Natural killer cell treated with Interleukin-12 subunit alpha and Interleukin-12 subunit beta and Interleukin-15 and Interleukin-18, amount 100 ng/mL, for 72 hours (primary cell): ENCODE measurements around the gene KCNB1. TPM values are rescaled to one million over a fixed set of nuclear protein-coding genes. Genes with fewer than 3 reads are reported as not detected.

Experiments
- ATAC-seq, 2 donors: fragments of 150-1000 bp; cut with Tn5 transposase in 1 of 2; sonication (Bioruptor Pico), chemical (Tn5 transposase) in 1 of 2; 2 replicates each; pipeline ENCODE4 v1.10.0; 2021
- DNase-seq: peaks from one replicate; pipeline ENCODE4 v3.0.0; 2022; ENCODE audit warnings: low spot score
- H3K27ac Mint-ChIP-seq, 2 donors: 1 replicate in 1 of 2; 2 replicates in 1 of 2; pipeline ENCODE4 v1.8.0; 2022; ENCODE audit warnings: mixed read lengths in 2 of 2, mild to moderate bottlenecking in 1 of 2, moderate library complexity in 1 of 2
- H3K27me3 Mint-ChIP-seq, 2 donors: 1 replicate in 1 of 2; 2 replicates in 1 of 2; pipeline ENCODE4 v1.8.0; 2022; ENCODE audit warnings: mixed read lengths in 2 of 2
- H3K36me3 Mint-ChIP-seq: one replicate; pipeline ENCODE4 v1.8.0; 2022; ENCODE audit warnings: mixed read lengths
- H3K4me1 Mint-ChIP-seq, 2 donors: 1 replicate in 1 of 2; 2 replicates in 1 of 2; pipeline ENCODE4 v1.8.0; 2022; ENCODE audit warnings: low read depth in 2 of 2, mixed read lengths in 2 of 2, mild to moderate bottlenecking in 1 of 2
- H3K4me3 Mint-ChIP-seq: one replicate; pipeline ENCODE4 v1.8.0; 2022; ENCODE audit warnings: mixed read lengths
- H3K9me3 Mint-ChIP-seq: 2 replicates; pipeline ENCODE4 v1.8.0; 2022; ENCODE audit warnings: mixed read lengths
- total RNA-seq, 2 donors: library from RNA; stranded (reverse); gene quantifications; one replicate each; pipeline ENCODE4 v1.2.3, GENCODE V29; 2022

KCNB1 gene
- total RNA-seq = not detected

GRCh38 chr20:49482621-49483017, at the start of gene KCNB1:
KCNB1 (minus strand) TSS chr20:49482668; CDS start chr20:49482480, 188 bp downstream.
- no peaks in the 10 kb centered on the region for H3K9me3 Mint-ChIP-seq
- no peaks in the 10 kb centered on the region for H3K36me3 Mint-ChIP-seq
- peaks cover 6 to 7% of the 10 kb centered on the region in 2 donors for H3K4me1 Mint-ChIP-seq
- no peak for DNase-seq
- no peak within 1 kb of the TSS for H3K4me3 Mint-ChIP-seq
- peaks cover 49 to 66% of the 10 kb centered on the region in 2 donors for H3K27me3 Mint-ChIP-seq
- no peak within 1 kb of the TSS for H3K27ac Mint-ChIP-seq
- peak; percentile 39 to 68 for ATAC-seq

DNA sequence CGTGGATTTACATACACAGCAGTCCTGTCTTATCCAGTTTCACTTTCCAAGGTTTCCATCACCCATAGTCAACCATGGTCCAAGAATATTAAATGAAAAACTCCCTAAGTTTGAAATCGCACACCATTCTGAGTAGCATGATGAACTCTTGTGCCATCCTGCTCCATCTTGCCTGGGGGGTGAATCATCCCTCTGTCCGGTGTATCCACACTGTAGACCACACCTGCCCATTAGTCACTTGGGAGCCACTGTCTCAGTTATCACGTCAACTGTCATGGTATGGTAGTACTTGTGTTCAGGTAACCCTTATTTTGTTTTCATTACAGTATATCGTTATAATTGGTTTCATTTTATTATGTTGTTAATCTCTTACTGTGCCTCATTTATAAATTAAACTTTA, 47.0 kb upstream of the KCNB1 start:
- peaks cover 7 to 15% of the 10 kb centered on the region in 2 donors for H3K27me3 Mint-ChIP-seq
- peaks cover 3 to 6% of the 10 kb centered on the region in 2 donors for H3K4me1 Mint-ChIP-seq
- DNase-seq (no peak), ATAC-seq (no peak)
- H3K36me3 Mint-ChIP-seq = no peaks in the 10 kb centered on the region
- H3K27ac Mint-ChIP-seq = no peak overlapping the region
- H3K9me3 Mint-ChIP-seq = no peaks in the 10 kb centered on the region
- H3K4me3 Mint-ChIP-seq = no peak overlapping the region

GRCh38 chr20:49526568-49526967, 44.1 kb upstream of the KCNB1 start:
- no peak for ATAC-seq
- Mint-ChIP-seq H3K27me3 (peaks cover 26 to 28% of the 10 kb centered on the region in 2 donors), H3K27ac (no peak overlapping the region)

GRCh38 chr20:49526056-49526455, 43.6 kb upstream of the KCNB1 start:
- DNase-seq (no peak), ATAC-seq (no peak)
- Mint-ChIP-seq H3K4me1 (no peaks in the 10 kb centered on the region), H3K4me3 (no peak overlapping the region), H3K27ac (no peak overlapping the region), H3K36me3 (peaks cover 5% of the 10 kb centered on the region), H3K27me3 (peaks cover 28 to 31% of the 10 kb centered on the region in 2 donors), H3K9me3 (no peaks in the 10 kb centered on the region)

More at GRCh38 chr20:49526568-49526967, 44.1 kb upstream of the KCNB1 start:
- peaks cover 5% of the 10 kb centered on the region for H3K36me3 Mint-ChIP-seq
- no peaks in the 10 kb centered on the region for H3K9me3 Mint-ChIP-seq
- H3K4me1 Mint-ChIP-seq = no peaks in the 10 kb centered on the region
- H3K4me3 Mint-ChIP-seq = no peak overlapping the region
- DNase-seq = no peak

DNA sequence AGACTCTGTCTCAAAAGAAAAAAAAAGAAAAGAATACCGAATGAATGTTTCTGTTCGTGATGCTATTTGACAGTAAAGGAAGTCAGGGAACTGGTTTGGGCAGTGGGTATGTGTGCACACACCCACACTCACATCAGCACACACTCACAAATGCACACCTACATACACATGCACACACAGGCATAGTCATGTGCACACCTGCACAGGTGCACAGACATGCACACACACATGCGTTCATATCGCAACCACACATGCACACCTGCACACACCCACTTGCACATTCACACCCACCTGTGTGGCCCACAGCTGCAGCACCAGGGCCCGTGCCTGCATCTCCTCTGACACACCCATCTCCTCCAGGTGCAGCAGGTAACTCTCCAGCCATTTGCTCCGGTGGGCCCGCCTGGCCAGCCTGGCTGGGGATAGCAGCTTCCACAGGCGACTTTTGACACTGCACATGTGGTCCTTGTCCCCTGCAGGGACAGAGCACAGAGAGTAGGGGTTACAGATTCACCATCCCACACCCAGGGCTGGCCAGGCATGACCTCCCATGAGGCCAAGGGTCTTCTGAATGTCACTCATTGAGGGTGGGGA, 41.4 kb upstream of the KCNB1 start:
- no peak for DNase-seq
- Mint-ChIP-seq H3K4me3 (no peak overlapping the region), H3K9me3 (no peaks in the 10 kb centered on the region), H3K36me3 (peaks cover 5% of the 10 kb centered on the region), H3K27me3 (peaks cover 32 to 44% of the 10 kb centered on the region in 2 donors), H3K4me1 (peaks cover 12 to 16% of the 10 kb centered on the region in 2 donors), H3K27ac (no peak overlapping the region)
- no peak for ATAC-seq

GRCh38 chr20:49521356-49521755, 38.9 kb upstream of the KCNB1 start:
- Mint-ChIP-seq H3K36me3 (peaks cover 5% of the 10 kb centered on the region), H3K9me3 (no peaks in the 10 kb centered on the region), H3K27ac (no peak overlapping the region), H3K4me3 (no peak overlapping the region), H3K27me3 (peaks cover 33 to 37% of the 10 kb centered on the region in 2 donors), H3K4me1 (peaks cover 23 to 30% of the 10 kb centered on the region in 2 donors)
- no peak for ATAC-seq
- DNase-seq = no peak

DNA sequence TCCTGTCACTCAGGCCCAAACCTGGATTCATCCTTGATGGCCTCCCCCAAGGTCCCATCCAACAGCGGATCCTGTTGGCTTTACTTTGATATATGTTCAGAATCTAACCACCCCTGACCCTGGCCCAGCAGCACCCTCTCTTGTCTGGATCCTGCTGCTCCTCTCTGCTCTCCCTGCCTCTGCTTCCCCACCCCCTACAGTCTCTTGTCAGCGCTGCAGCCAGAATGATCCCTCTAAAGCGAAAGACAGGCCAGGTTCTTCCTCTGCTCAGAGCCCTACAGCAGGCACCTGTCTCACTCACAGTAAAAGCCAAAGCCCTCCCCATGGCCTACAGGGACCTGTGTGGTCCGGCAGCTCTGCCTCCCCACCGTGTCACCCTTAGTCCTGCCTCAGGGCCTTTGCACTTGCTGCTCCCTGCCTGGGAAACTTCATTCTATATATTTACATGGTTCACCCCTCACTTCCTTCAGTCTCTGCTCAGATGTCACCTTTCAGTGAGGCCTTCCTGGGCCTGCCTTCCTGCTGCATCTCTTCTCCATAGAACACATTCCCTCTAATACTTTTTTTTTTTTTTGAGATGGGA, 37.4 kb upstream of the KCNB1 start:
- Mint-ChIP-seq H3K4me1 (peaks cover 23 to 30% of the 10 kb centered on the region in 2 donors), H3K27ac (peak overlapping the region in 1 of 2 donors; percentile 53), H3K36me3 (peaks cover 5% of the 10 kb centered on the region), H3K4me3 (no peak overlapping the region), H3K27me3 (peaks cover 32 to 45% of the 10 kb centered on the region in 2 donors), H3K9me3 (no peaks in the 10 kb centered on the region)
- no peak for DNase-seq
- ATAC-seq = no peak

GRCh38 chr20:49519212-49519712, 36.8 kb upstream of the KCNB1 start:
- Mint-ChIP-seq H3K27me3 (peaks cover 33 to 51% of the 10 kb centered on the region in 2 donors), H3K4me1 (peaks cover 23 to 30% of the 10 kb centered on the region in 2 donors), H3K27ac (no peak overlapping the region), H3K9me3 (no peaks in the 10 kb centered on the region), H3K36me3 (peaks cover 5% of the 10 kb centered on the region), H3K4me3 (no peak overlapping the region)
- DNase-seq = no peak
- ATAC-seq = peak in 1 of 2 donors; percentile 29

DNA sequence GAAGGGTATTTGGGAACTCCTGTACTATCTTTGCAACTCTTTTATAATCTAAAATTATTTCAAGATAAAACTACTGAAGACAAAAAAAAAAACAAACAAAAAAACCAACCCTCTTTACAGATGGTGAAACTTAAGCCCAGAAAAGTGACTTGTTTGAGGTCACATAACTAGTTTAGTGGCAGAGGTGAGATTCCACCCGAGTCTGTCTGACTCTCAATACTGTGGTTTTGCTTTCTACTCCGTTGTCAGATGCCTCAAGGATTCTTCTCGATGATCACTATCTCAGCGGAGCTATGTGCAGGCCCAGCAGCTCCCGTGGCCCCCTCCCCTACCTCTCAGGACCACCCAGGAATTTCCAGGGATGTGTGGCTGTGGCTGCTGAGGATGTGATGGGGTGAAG, 36.1 kb upstream of the KCNB1 start:
- Mint-ChIP-seq H3K27me3 (peaks cover 33 to 51% of the 10 kb centered on the region in 2 donors), H3K36me3 (peaks cover 5% of the 10 kb centered on the region), H3K27ac (no peak overlapping the region), H3K9me3 (no peaks in the 10 kb centered on the region), H3K4me3 (no peak overlapping the region), H3K4me1 (peaks cover 23 to 30% of the 10 kb centered on the region in 2 donors)
- no peak for DNase-seq
- ATAC-seq = peak; percentile 77 to 78

DNA sequence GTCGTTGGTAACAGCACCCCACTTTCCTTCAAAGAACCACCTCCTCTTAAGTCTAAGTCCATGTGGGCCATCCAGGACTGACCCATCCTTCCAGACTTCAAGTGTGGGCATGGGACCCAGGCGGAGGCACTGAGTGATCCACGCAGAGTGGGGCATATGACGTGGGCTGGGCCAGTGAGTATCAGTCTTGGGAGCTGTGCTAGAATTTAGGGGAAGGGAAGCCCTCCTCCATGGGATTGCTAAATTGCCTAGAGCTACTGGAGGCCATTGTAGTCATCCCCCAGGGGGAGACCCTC, 35.3 kb upstream of the KCNB1 start:
- Mint-ChIP-seq H3K36me3 (no peaks in the 10 kb centered on the region), H3K27me3 (peaks cover 30 to 44% of the 10 kb centered on the region in 2 donors), H3K4me3 (no peak overlapping the region), H3K27ac (no peak overlapping the region), H3K9me3 (no peaks in the 10 kb centered on the region), H3K4me1 (peaks cover 23 to 30% of the 10 kb centered on the region in 2 donors)
- DNase-seq (no peak), ATAC-seq (no peak)

- peaks cover 26 to 39% of the 10 kb centered on the region in 2 donors for H3K27me3 Mint-ChIP-seq
- peaks cover 23 to 30% of the 10 kb centered on the region in 2 donors for H3K4me1 Mint-ChIP-seq
- H3K36me3 Mint-ChIP-seq = no peaks in the 10 kb centered on the region
- no peaks in the 10 kb centered on the region for H3K9me3 Mint-ChIP-seq
- DNase-seq (no peak), ATAC-seq (no peak)
- no peak overlapping the region for H3K27ac Mint-ChIP-seq
- H3K4me3 Mint-ChIP-seq = no peak overlapping the region
Measured at GRCh38 chr20:49516916-49517804, 34.7 kb upstream of the KCNB1 start.

DNA sequence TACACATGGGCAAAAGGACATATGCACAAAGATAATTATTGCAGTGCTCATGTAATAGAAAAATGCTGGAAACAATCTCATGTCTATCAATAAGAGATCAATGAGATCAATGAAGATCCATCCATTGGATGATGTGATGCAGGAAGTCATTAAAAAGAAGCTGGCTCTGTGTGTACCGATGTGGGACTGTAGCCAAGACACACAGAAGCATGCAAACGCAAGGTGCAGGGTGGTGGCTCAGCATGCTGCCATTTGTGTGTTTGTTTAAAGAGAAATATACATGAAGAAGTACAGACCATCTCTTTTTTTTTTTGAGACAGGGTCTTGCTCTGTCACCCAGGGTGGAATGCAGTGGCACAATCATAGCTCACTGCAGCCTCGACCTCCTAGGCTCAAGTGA, 33.1 kb upstream of the KCNB1 start:
- Mint-ChIP-seq H3K4me1 (peaks cover 23 to 30% of the 10 kb centered on the region in 2 donors), H3K27me3 (peaks cover 21 to 23% of the 10 kb centered on the region in 2 donors), H3K36me3 (no peaks in the 10 kb centered on the region), H3K4me3 (no peak overlapping the region), H3K27ac (no peak overlapping the region), H3K9me3 (no peaks in the 10 kb centered on the region)
- ATAC-seq = no peak
- DNase-seq = no peak

DNA sequence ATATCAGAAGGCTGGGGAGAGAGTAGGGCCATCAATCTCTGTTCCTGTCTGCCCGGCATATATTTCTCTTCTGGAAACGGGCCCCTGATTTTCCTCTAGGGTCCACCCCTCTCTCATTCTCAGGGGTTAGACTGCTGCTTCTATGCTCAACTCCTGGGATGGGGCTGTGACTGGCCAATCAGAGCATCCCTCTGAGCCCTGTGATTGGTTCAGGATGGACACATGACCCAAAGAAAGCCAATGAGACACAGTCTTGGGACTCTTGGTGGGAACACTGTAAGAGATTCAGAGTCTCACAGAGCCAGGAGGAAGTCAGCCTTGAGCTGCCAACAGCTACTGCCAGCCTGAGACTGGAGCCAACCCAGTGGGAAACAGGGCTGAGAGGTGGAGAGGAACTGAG, 31.0 kb upstream of the KCNB1 start:
- no peaks in the 10 kb centered on the region for H3K9me3 Mint-ChIP-seq
- H3K4me1 Mint-ChIP-seq = peaks cover 10 to 14% of the 10 kb centered on the region in 2 donors
- H3K27ac Mint-ChIP-seq = no peak overlapping the region
- H3K36me3 Mint-ChIP-seq = no peaks in the 10 kb centered on the region
- H3K4me3 Mint-ChIP-seq = no peak overlapping the region
- peaks cover 13 to 30% of the 10 kb centered on the region in 2 donors for H3K27me3 Mint-ChIP-seq
- DNase-seq (no peak), ATAC-seq (no peak)

GRCh38 chr20:49513009-49513408, 30.5 kb upstream of the KCNB1 start:
- H3K27ac Mint-ChIP-seq = no peak overlapping the region
- no peak overlapping the region for H3K4me3 Mint-ChIP-seq
- peaks cover 8 to 11% of the 10 kb centered on the region in 2 donors for H3K4me1 Mint-ChIP-seq
- no peak for ATAC-seq
- peaks cover 15 to 34% of the 10 kb centered on the region in 2 donors for H3K27me3 Mint-ChIP-seq
- H3K9me3 Mint-ChIP-seq = no peaks in the 10 kb centered on the region
- DNase-seq = no peak
- H3K36me3 Mint-ChIP-seq = no peaks in the 10 kb centered on the region
